DOHH2 (cell line): ENCODE measurements around the gene PRR16.

ENCODE experiments used
- H3F3A ChIP-seq: fragments of 200-600 bp; sonication (generic), shearing (Covaris generic); 2 replicates; pipeline ENCODE4 v1.6.0; 2016; ENCODE audit warnings: antibody characterized with exemption, mild to moderate bottlenecking; ENCODE audit not compliant: control insufficient read depth, insufficient read depth
- H3K27ac ChIP-seq: fragments of 200-600 bp; sonication (generic); 2 replicates; pipeline ENCODE4 v1.5.1; 2014; ENCODE audit warnings: low read depth, mild to moderate bottlenecking, low read length, moderate library complexity
- H3K27me3 ChIP-seq: fragments of 200-600 bp; sonication (generic); 2 replicates; pipeline ENCODE4 v1.6.1; 2014; ENCODE audit warnings: mild to moderate bottlenecking, low read length, mixed read lengths; ENCODE audit not compliant: control insufficient read depth
- H3K36me3 ChIP-seq: fragments of 200-600 bp; sonication (generic); 2 replicates; pipeline ENCODE4 v1.6.1; 2014; ENCODE audit warnings: mild to moderate bottlenecking, low read length, moderate library complexity, mixed read lengths; ENCODE audit not compliant: control insufficient read depth
- H3K4me1 ChIP-seq: fragments of 200-600 bp; sonication (generic); 2 replicates; pipeline ENCODE4 v1.6.1; 2014; ENCODE audit warnings: mild to moderate bottlenecking, low read length, mixed read lengths; ENCODE audit not compliant: control insufficient read depth
- H3K4me2 ChIP-seq: fragments of 200-600 bp; sonication (generic); 2 replicates; pipeline ENCODE4 v1.6.0; 2014; ENCODE audit warnings: mild to moderate bottlenecking, low read length, moderate library complexity
- H3K4me3 ChIP-seq: fragments of 200-600 bp; sonication (generic); 2 replicates; pipeline ENCODE4 v1.5.1; 2014; ENCODE audit warnings: mild to moderate bottlenecking, low read length, mixed read lengths
- H3K79me2 ChIP-seq: fragments of 200-600 bp; sonication (generic); 2 replicates; pipeline ENCODE4 v1.6.1; 2014; ENCODE audit warnings: mild to moderate bottlenecking, low read length, mixed read lengths; ENCODE audit not compliant: control insufficient read depth
- H3K9me2 ChIP-seq: fragments of 200-600 bp; sonication (generic); replicated peaks from 2 replicates; pipeline ENCODE4 v1.6.1; 2014; ENCODE audit warnings: mild to moderate bottlenecking, low read length, mixed read lengths; ENCODE audit not compliant: control insufficient read depth
- H3K9me3 ChIP-seq: fragments of 200-600 bp; sonication (generic); 2 replicates; pipeline ENCODE4 v1.6.1; 2014; ENCODE audit warnings: antibody characterized with exemption, low read length, mixed read lengths; ENCODE audit not compliant: control insufficient read depth, insufficient read depth
- H4K20me1 ChIP-seq: fragments of 200-600 bp; sonication (generic); 2 replicates; pipeline ENCODE4 v1.6.0; 2014; ENCODE audit warnings: low read depth, mild to moderate bottlenecking, antibody characterized with exemption, low read length, moderate library complexity; ENCODE audit not compliant: control insufficient read depth, insufficient read depth
- EZH2phosphoT487 ChIP-seq: fragments of 200-600 bp; sonication (generic); IDR thresholded peaks from 2 replicates; pipeline ENCODE4 v1.6.1; 2017; ENCODE audit warnings: borderline replicate concordance, mild to moderate bottlenecking, antibody characterized with exemption, low read length, moderate library complexity, mixed read lengths
- TF ChIP-seq, protein P1 (sequence below): fragments of 200-600 bp; sonication (generic); IDR thresholded peaks from one replicate; pipeline ENCODE4 v1.5.1; 2014; ENCODE audit warnings: antibody characterized with exemption, mild to moderate bottlenecking, low read depth, low read length; ENCODE audit not compliant: poor library complexity, severe bottlenecking

PRR16 gene

GRCh38 chr5:120730214-120730613 lies 266.1 kb downstream of the PRR16 start:
- H3K9me3 ChIP-seq, result no peaks in the 10 kb centered on the region
- no peak overlapping the region for H3K4me2 ChIP-seq
- H3F3A ChIP-seq, result no peaks in the 10 kb centered on the region
- no peaks in the 10 kb centered on the region for H3K36me3 ChIP-seq
- no peaks in the 10 kb centered on the region for H3K9me2 ChIP-seq
- no peak overlapping the region for H3K4me3 ChIP-seq
- TF ChIP-seq, protein P1, sequence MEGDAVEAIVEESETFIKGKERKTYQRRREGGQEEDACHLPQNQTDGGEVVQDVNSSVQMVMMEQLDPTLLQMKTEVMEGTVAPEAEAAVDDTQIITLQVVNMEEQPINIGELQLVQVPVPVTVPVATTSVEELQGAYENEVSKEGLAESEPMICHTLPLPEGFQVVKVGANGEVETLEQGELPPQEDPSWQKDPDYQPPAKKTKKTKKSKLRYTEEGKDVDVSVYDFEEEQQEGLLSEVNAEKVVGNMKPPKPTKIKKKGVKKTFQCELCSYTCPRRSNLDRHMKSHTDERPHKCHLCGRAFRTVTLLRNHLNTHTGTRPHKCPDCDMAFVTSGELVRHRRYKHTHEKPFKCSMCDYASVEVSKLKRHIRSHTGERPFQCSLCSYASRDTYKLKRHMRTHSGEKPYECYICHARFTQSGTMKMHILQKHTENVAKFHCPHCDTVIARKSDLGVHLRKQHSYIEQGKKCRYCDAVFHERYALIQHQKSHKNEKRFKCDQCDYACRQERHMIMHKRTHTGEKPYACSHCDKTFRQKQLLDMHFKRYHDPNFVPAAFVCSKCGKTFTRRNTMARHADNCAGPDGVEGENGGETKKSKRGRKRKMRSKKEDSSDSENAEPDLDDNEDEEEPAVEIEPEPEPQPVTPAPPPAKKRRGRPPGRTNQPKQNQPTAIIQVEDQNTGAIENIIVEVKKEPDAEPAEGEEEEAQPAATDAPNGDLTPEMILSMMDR, result no peak
- TF ChIP-seq EZH2phosphoT487, result no peak
- H3K4me1 ChIP-seq, result no peaks in the 10 kb centered on the region
- H3K27me3 ChIP-seq, result no peaks in the 10 kb centered on the region
- H3K79me2 ChIP-seq, result no peaks in the 10 kb centered on the region
- H4K20me1 ChIP-seq, result no peaks in the 10 kb centered on the region
- H3K27ac ChIP-seq, result no peak overlapping the region

DNA sequence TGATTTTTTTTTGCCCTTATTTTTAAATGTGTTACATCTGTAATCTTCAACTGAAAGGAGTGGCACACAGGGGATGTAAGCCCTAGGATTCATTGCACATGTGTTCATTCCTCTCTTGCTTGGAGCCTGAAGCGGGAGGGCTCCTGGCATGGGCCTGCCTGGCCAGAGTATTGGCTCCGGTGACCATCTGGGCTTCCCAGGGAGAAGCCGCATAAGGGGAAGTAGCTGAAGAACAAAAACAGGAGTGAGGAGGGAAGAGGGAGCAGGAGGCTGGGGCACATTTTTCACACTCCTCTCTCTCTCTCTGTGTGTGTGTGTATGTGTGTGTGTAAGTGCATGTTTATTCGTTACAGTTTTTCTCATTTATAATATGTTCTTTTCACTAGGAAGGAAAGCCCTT lies 269.9 kb downstream of the PRR16 start:
- H3K4me3 ChIP-seq, result no peak overlapping the region
- H3K4me2 ChIP-seq, result no peak overlapping the region
- H4K20me1 ChIP-seq, result no peaks in the 10 kb centered on the region
- no peaks in the 10 kb centered on the region for H3K79me2 ChIP-seq
- TF ChIP-seq EZH2phosphoT487, result no peak
- TF ChIP-seq, protein P1, result no peak
- H3K4me1 ChIP-seq, result no peaks in the 10 kb centered on the region
- no peaks in the 10 kb centered on the region for H3K27me3 ChIP-seq
- H3F3A ChIP-seq, result no peaks in the 10 kb centered on the region
- no peaks in the 10 kb centered on the region for H3K36me3 ChIP-seq
- no peak overlapping the region for H3K27ac ChIP-seq
- no peaks in the 10 kb centered on the region for H3K9me3 ChIP-seq
- H3K9me2 ChIP-seq, result no peaks in the 10 kb centered on the region

DNA sequence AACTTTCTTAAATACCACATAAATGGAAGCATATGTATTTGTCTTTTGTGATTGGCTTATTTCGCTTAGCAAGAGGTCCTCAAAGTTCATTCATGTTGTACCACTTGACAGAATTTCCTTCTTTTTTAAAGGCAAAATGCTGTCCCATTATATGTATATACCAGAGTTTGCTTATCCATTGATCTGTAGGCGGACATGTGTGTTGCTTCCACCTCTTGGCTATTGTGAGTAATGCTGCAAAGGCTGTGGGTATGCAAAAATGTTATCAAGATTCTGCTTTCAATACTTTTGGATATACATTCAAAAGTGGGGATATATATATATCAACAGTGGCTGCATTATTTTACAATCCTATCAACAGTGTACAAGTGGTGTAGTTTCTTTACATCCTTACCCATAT lies 271.0 kb downstream of the PRR16 start:
- Histone ChIP-seq H4K20me1 (no peaks in the 10 kb centered on the region), H3K9me2 (no peaks in the 10 kb centered on the region), H3K79me2 (no peaks in the 10 kb centered on the region), H3K36me3 (no peaks in the 10 kb centered on the region), H3K4me1 (no peaks in the 10 kb centered on the region), H3K9me3 (no peaks in the 10 kb centered on the region), H3F3A (no peaks in the 10 kb centered on the region), H3K4me3 (no peak overlapping the region), H3K27ac (no peak overlapping the region), H3K4me2 (no peak overlapping the region), H3K27me3 (no peaks in the 10 kb centered on the region)
- no peak for TF ChIP-seq EZH2phosphoT487
- TF ChIP-seq, protein P1, result no peak
